GM12878 (cell line): ENCODE data around the gene SOCS6. TPM values are rescaled to one million over a fixed set of nuclear protein-coding genes. Genes with fewer than 3 reads are reported as not detected.

Source experiments
- ATAC-seq: fragments of 200-7000 bp; cut with Tn5 transposase; 3 replicates; pipeline ENCODE4 v1.9.1; 2020; ENCODE audit warnings: mild to moderate bottlenecking, moderate library complexity
- BruUV-seq: library from RNA; stranded (reverse); fragments of 400-500 nt; replicated peaks from 2 replicates; lab custom pipeline; 2021; lab: Mats Ljungman, UMichigan
- CTCF ChIA-PET: fragments of 300-600 bp; sonication (Branson Sonifier 250); formaldehyde crosslinking; extraction: SDS; loops from one replicate; lab custom pipeline; 2021; ENCODE audit warnings: inconsistent platforms; lab: Yijun Ruan, JAX
- POLR2A ChIA-PET: fragments of 350-600 bp; formaldehyde crosslinking; extraction: SDS; loops from one replicate; lab custom pipeline; 2021; ENCODE audit warnings: inconsistent platforms; lab: Charles Lee
- RAD21 ChIA-PET: fragments of 300-600 bp; sonication (Branson Sonifier 250); formaldehyde crosslinking; loops from one replicate; lab custom pipeline; 2023; ENCODE audit warnings: antibody characterized with exemption; ENCODE audit not compliant: unreplicated experiment; lab: Charles Lee
- SMC1A ChIA-PET: fragments of 300-600 bp; sonication (Branson Sonifier 250); formaldehyde crosslinking; loops from one replicate; lab custom pipeline; 2023; ENCODE audit not compliant: unreplicated experiment, uncharacterized antibody; lab: Charles Lee
- DNase-seq: peaks from one replicate; pipeline ENCODE4 v3.0.0-alpha.2; 2011; ENCODE audit warnings: low read depth, low spot score
- FAIRE-seq: peaks from 3 replicates; lab custom pipeline; 2011; peaks lifted over from hg19 to GRCh38; lab: Jason Lieb, UNC
- H2AFZ ChIP-seq: 2 replicates; pipeline ENCODE4 v1.6.0; 2011; ENCODE audit warnings: low read depth, low read length, control low read depth; ENCODE audit not compliant: control insufficient read depth
- H3K27ac ChIP-seq: 2 replicates; pipeline ENCODE4 v1.5.1; 2011; ENCODE audit warnings: control low read depth; ENCODE audit not compliant: control insufficient read depth, insufficient read depth
- H3K27me3 ChIP-seq, 2 experiments: replicated peaks in 1 of 2; 2 replicates each; pipeline versions ENCODE4 v1.6.0 to v1.6.1; 2011; ENCODE audit warnings: low read length in 1 of 2; ENCODE audit not compliant: control insufficient read depth in 2 of 2, insufficient read depth in 2 of 2
- H3K36me3 ChIP-seq, 2 experiments: 2 replicates each; pipeline ENCODE4 v1.5.1; 2011; ENCODE audit warnings: low read length in 1 of 2; ENCODE audit not compliant: control insufficient read depth in 2 of 2, insufficient read depth in 2 of 2
- H3K4me1 ChIP-seq: 2 replicates; pipeline ENCODE4 v1.6.1; 2011; ENCODE audit warnings: mild to moderate bottlenecking, low read length, moderate library complexity, mixed read lengths; ENCODE audit not compliant: control insufficient read depth, insufficient read depth
- H3K4me2 ChIP-seq: 2 replicates; pipeline ENCODE4 v1.6.0; 2011; ENCODE audit warnings: control low read depth; ENCODE audit not compliant: control insufficient read depth, insufficient read depth
- H3K4me3 ChIP-seq: fragments of 200-600 bp; sonication (generic); 2 replicates; pipeline ENCODE4 v1.5.1; 2016
- H3K79me2 ChIP-seq: 2 replicates; pipeline ENCODE4 v1.6.0; 2011; ENCODE audit warnings: low read length; ENCODE audit not compliant: control insufficient read depth, insufficient read depth
- H3K9ac ChIP-seq: 2 replicates; pipeline ENCODE4 v1.8.0; 2011; ENCODE audit warnings: low read length, control low read depth, mixed read lengths; ENCODE audit not compliant: control insufficient read depth, insufficient read depth
- H3K9me3 ChIP-seq: replicated peaks from 3 replicates; pipeline ENCODE4 v1.5.1; 2011; ENCODE audit warnings: mild to moderate bottlenecking, low read length; ENCODE audit not compliant: control insufficient read depth, insufficient read depth
- H4K20me1 ChIP-seq: 2 replicates; pipeline ENCODE4 v1.6.0; 2011; ENCODE audit not compliant: control insufficient read depth, insufficient read depth
- BCL3 ChIP-seq: IDR thresholded peaks from 2 replicates; pipeline ENCODE4 v1.6.1; 2011; ENCODE audit warnings: borderline replicate concordance, low read depth, mild to moderate bottlenecking, moderate library complexity, low read length; ENCODE audit not compliant: insufficient read depth, poor library complexity, severe bottlenecking
- BMI1 ChIP-seq: fragments of 450-650 bp; IDR thresholded peaks from 2 replicates; pipeline ENCODE4 v1.6.1; 2016; ENCODE audit warnings: mild to moderate bottlenecking, moderate library complexity, borderline replicate concordance
- CREM ChIP-seq: IDR thresholded peaks from 2 replicates; pipeline ENCODE4 v1.6.1; 2014; ENCODE audit warnings: antibody characterized with exemption, low read depth
- EED ChIP-seq: sonication (generic); IDR thresholded peaks from 2 replicates; pipeline ENCODE4 v1.6.1; 2016; ENCODE audit warnings: antibody characterized with exemption, low read depth
- ETV6 ChIP-seq, 2 experiments: fragments of 450-650 bp in 1 of 2; IDR thresholded peaks in 1 of 2; conservative IDR thresholded peaks in 1 of 2; 2 replicates each; pipeline ENCODE4 v1.6.1; 2014; ENCODE audit warnings: antibody characterized with exemption in 1 of 2, borderline replicate concordance in 1 of 2, low read depth in 1 of 2, mild to moderate bottlenecking in 1 of 2, moderate library complexity in 1 of 2
- IKZF2 ChIP-seq, 2 experiments: fragments of 450-650 bp; IDR thresholded peaks; 2 replicates each; pipeline ENCODE4 v1.6.1; 2017; ENCODE audit warnings: mild to moderate bottlenecking in 2 of 2, moderate library complexity in 2 of 2
- NFXL1 ChIP-seq: fragments of 450-650 bp; IDR thresholded peaks from 2 replicates; pipeline ENCODE4 v1.6.1; 2017; ENCODE audit warnings: antibody characterized with exemption, mild to moderate bottlenecking, borderline replicate concordance
- NR2C1 ChIP-seq: fragments of 450-650 bp; IDR thresholded peaks from 2 replicates; pipeline ENCODE4 v1.6.1; 2017; ENCODE audit warnings: antibody characterized with exemption, mild to moderate bottlenecking, moderate library complexity
- NR2C2 ChIP-seq: IDR thresholded peaks from 2 replicates; pipeline ENCODE4 v1.6.1; 2011; ENCODE audit warnings: borderline replicate concordance, low read depth; ENCODE audit not compliant: control insufficient read depth, insufficient read length
- POLR2A ChIP-seq: IDR thresholded peaks from 2 replicates; pipeline ENCODE4 v1.6.1; 2011; ENCODE audit warnings: low read depth, mild to moderate bottlenecking, low read length
- RB1 ChIP-seq: fragments of 450-650 bp; formaldehyde crosslinking; IDR thresholded peaks from 2 replicates; pipeline ENCODE4 v1.6.1; 2017; ENCODE audit warnings: mild to moderate bottlenecking, borderline replicate concordance
- SREBF1 ChIP-seq: IDR thresholded peaks from 2 replicates; pipeline ENCODE4 v1.6.1; 2012; ENCODE audit warnings: mild to moderate bottlenecking, low read length
- WGBS: methylation state at CpG from one replicate; pipeline ENCODE4 v1.1.6; 2016; ENCODE audit warnings: low lambda C conversion rate; ENCODE audit not compliant: insufficient replicate concordance, insufficient coverage; ENCODE audit errors: missing lambda C conversion rate; 5-methylcytosine and 5-hydroxymethylcytosine counted together
- in situ Hi-C: fragments of 300-500 bp; cut with MboI; formaldehyde crosslinking; loops from 9 replicates; pipeline ENCODE4 v1.14.3; 2018; ENCODE audit warnings: mixed read lengths
- intact Hi-C: fragments of 100-400 bp; cut with micrococcal nuclease; formaldehyde crosslinking; loops from one replicate; pipeline ENCODE4 v1.14.2; 2022; ENCODE audit not compliant: unreplicated experiment
- polyA plus RNA-seq, 11 experiments: library from polyadenylated mRNA; depleted of rRNA in 4 of 11; unstranded in 6 of 11; stranded (reverse) in 5 of 11; fragments of >200 nt; fragmentation: Nextera tagmentation in 4 of 11; fragmentation: Illumina TruSeq in 1 of 11; extraction: Ambion mirVana in 4 of 11; extraction: Trizol in 1 of 11; gene quantifications; 1 replicate in 1 of 11; 2 replicates in 10 of 11; pipeline versions ENCODE4 v1.2.1 to v1.2.3, GENCODE V29; 2011 to 2016; ENCODE audit warnings: inconsistent platforms in 2 of 11, missing spikeins in 2 of 11, low read depth in 1 of 11
- total RNA-seq, 4 experiments: library from RNA; depleted of rRNA in 3 of 4; stranded (reverse); fragments of >200 nt in 3 of 4; fragmentation: Illumina TruSeq in 1 of 4; extraction: Trizol in 1 of 4; gene quantifications; 2 replicates each; pipeline versions ENCODE4 v1.2.1 to v1.2.3, GENCODE V29; 2013 to 2021
- TF ChIP-seq, protein P1 (sequence below): fragments of 450-650 bp; IDR thresholded peaks from 2 replicates; pipeline ENCODE4 v1.6.1; 2014; ENCODE audit warnings: mild to moderate bottlenecking
- TF ChIP-seq, protein P2 (sequence below): fragments of 150-350 bp; IDR thresholded peaks from 2 replicates; pipeline ENCODE4 v1.6.1; 2014; ENCODE audit warnings: mild to moderate bottlenecking, low read depth, low read length

The SOCS6 gene
- total and polyA plus RNA-seq, 10 of the 15 experiments (the other 5 are each of a cell fraction or from before 2014, with no cell fraction given), result 1.6 to 6.1 (median 4.1) TPM

- ChIA-PET SMC1A (interaction anchor here (1.2 to 1.4 kb wide), 2 partner anchors 25 to 100 kb away, joined by 3 read pairs; no protein-coding TSS in a partner anchor), RAD21 (no interaction called here), CTCF (no interaction called here), POLR2A (no interaction called here)
- H4K20me1 ChIP-seq, result peaks cover 4% of the 10 kb centered on the region; the same call in 1 of the 2 replicates
- BruUV-seq, result no TSS peak
- no peak overlapping the region for H3K9ac ChIP-seq
- no peaks in the 10 kb centered on the region for H3K9me3 ChIP-seq
- ATAC-seq, result no peak
- TF ChIP-seq, protein P1, sequence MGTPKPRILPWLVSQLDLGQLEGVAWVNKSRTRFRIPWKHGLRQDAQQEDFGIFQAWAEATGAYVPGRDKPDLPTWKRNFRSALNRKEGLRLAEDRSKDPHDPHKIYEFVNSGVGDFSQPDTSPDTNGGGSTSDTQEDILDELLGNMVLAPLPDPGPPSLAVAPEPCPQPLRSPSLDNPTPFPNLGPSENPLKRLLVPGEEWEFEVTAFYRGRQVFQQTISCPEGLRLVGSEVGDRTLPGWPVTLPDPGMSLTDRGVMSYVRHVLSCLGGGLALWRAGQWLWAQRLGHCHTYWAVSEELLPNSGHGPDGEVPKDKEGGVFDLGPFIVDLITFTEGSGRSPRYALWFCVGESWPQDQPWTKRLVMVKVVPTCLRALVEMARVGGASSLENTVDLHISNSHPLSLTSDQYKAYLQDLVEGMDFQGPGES, result no peak
- TF ChIP-seq CREM, result no peak
- TF ChIP-seq NFXL1, result no peak
- no peak for TF ChIP-seq RB1
- no peak for TF ChIP-seq SREBF1
- TF ChIP-seq ETV6 (conservative IDR thresholded peaks at IDR 0.05 in 1 of 2, IDR thresholded peaks at IDR 0.05 in 1 of 2; ENCODE audit: borderline replicate concordance in 1 of 2, low read depth in 1 of 2), result no peak
- TF ChIP-seq, protein P2, sequence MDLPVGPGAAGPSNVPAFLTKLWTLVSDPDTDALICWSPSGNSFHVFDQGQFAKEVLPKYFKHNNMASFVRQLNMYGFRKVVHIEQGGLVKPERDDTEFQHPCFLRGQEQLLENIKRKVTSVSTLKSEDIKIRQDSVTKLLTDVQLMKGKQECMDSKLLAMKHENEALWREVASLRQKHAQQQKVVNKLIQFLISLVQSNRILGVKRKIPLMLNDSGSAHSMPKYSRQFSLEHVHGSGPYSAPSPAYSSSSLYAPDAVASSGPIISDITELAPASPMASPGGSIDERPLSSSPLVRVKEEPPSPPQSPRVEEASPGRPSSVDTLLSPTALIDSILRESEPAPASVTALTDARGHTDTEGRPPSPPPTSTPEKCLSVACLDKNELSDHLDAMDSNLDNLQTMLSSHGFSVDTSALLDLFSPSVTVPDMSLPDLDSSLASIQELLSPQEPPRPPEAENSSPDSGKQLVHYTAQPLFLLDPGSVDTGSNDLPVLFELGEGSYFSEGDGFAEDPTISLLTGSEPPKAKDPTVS, result no peak
- TF ChIP-seq NR2C1, result no peak
- no peak for TF ChIP-seq IKZF2 (IDR thresholded peaks at IDR 0.05)
- no peak for TF ChIP-seq POLR2A
- TF ChIP-seq EED, result no peak
- no peak for TF ChIP-seq NR2C2
- no peak for TF ChIP-seq BMI1
- no peak for TF ChIP-seq BCL3
- H3K27me3 ChIP-seq, result no peaks in the 10 kb centered on the region
- no peak overlapping the region for H3K4me2 ChIP-seq
- H3K27ac ChIP-seq, result no peak overlapping the region
- no peak for FAIRE-seq
- WGBS, result 80% methylated on average over 8 of the region's 8 CpGs
- intact Hi-C loops, result no loop called here
- H3K4me3 ChIP-seq, result no peak overlapping the region
- DNase-seq, result no peak
- H3K79me2 ChIP-seq, result peaks cover 36% of the 10 kb centered on the region
- no peaks in the 10 kb centered on the region for H3K36me3 ChIP-seq
- in situ Hi-C loops, result no loop called here
- H2AFZ ChIP-seq, result no peak overlapping the region
- H3K4me1 ChIP-seq, result peaks cover 5% of the 10 kb centered on the region
These were observed 6.6 kb downstream of the SOCS6 start for GRCh38 chr18:70295192-70296188.
